Spleen (tissue), 11 donors: Measurements from ENCODE around the gene CEP112. TPM values are rescaled to one million over a fixed set of nuclear protein-coding genes. Genes with fewer than 3 reads are reported as not detected.

Experiments
- DNase-seq: peaks from one replicate; pipeline ENCODE4 v3.0.0-alpha.2; 2020
- H3K27ac ChIP-seq, 8 donors: fragments of 200-600 bp; sonication (generic) in 7 of 8; 1 replicate in 4 of 8; 2 replicates in 4 of 8; pipeline versions ENCODE4 v1.5.0 to v1.8.0; 2016 to 2021; ENCODE audit warnings: inconsistent platforms in 4 of 8, mild to moderate bottlenecking in 4 of 8, moderate library complexity in 1 of 8
- H3K27me3 ChIP-seq, 7 donors: fragments of 200-600 bp; sonication (generic) in 6 of 7; replicated peaks in 1 of 7; 1 replicate in 4 of 7; 2 replicates in 3 of 7; pipeline versions ENCODE4 v1.5.0 to v1.8.0; 2016 to 2021; ENCODE audit warnings: inconsistent platforms in 3 of 7, mild to moderate bottlenecking in 1 of 7
- H3K36me3 ChIP-seq, 6 donors: fragments of 200-600 bp; sonication (generic) in 5 of 6; 1 replicate in 4 of 6; 2 replicates in 2 of 6; pipeline versions ENCODE4 v1.5.0 to v1.8.0; 2016 to 2021; ENCODE audit warnings: inconsistent platforms in 2 of 6
- H3K4me1 ChIP-seq, 6 donors: fragments of 200-600 bp; sonication (generic) in 5 of 6; 1 replicate in 3 of 6; 2 replicates in 3 of 6; pipeline versions ENCODE4 v1.5.0 to v1.8.0; 2016 to 2021; ENCODE audit warnings: inconsistent platforms in 3 of 6
- H3K4me3 ChIP-seq, 8 donors: fragments of 200-600 bp; sonication (generic) in 7 of 8; 1 replicate in 4 of 8; 2 replicates in 4 of 8; pipeline versions ENCODE4 v1.5.0 to v1.8.0; 2016 to 2021; ENCODE audit warnings: inconsistent platforms in 4 of 8, mild to moderate bottlenecking in 4 of 8, moderate library complexity in 2 of 8
- H3K9me3 ChIP-seq, 8 donors: fragments of 200-600 bp; sonication (generic) in 7 of 8; 1 replicate in 4 of 8; 2 replicates in 4 of 8; pipeline versions ENCODE4 v1.5.0 to v1.8.0; 2016 to 2021; ENCODE audit warnings: inconsistent platforms in 4 of 8
- POLR2A ChIP-seq, 3 donors: fragments of 450-650 bp; IDR thresholded peaks; one replicate each; pipeline ENCODE4 v1.5.1; 2017; ENCODE audit warnings: antibody characterized with exemption in 3 of 3, mild to moderate bottlenecking in 1 of 3
- POLR2AphosphoS5 ChIP-seq, 3 donors: sonication (generic); formaldehyde crosslinking; IDR thresholded peaks; one replicate each; pipeline ENCODE4 v1.5.1; 2017; ENCODE audit warnings: antibody characterized with exemption in 3 of 3
- WGBS, 5 donors: extraction: QIAGEN DNeasy Blood & Tissue Kit in 3 of 5; methylation state at CpG; one replicate each; pipeline versions ENCODE4 v1.1.5 to v1.1.7; 2013 to 2018; 5-methylcytosine and 5-hydroxymethylcytosine counted together
- intact Hi-C: fragments of 100-400 bp; cut with DNase I; formaldehyde crosslinking; loops from one replicate; pipeline ENCODE4 v1.15.0; 2023; ENCODE audit warnings: low total_unique reads
- polyA plus RNA-seq, 3 donors: library from polyadenylated mRNA; stranded (reverse); fragments of 200-250 nt; gene quantifications; one replicate each; pipeline ENCODE4 v1.2.1, GENCODE V29; 2013
- total RNA-seq, 7 donors: library from RNA; depleted of rRNA in 3 of 7; stranded (reverse); fragments of >200 nt in 3 of 7; fragmentation: NEBNext Ultra II Directional in 4 of 7; extraction: Animal tissue kit (Norgen Biotek cat#: 25700) in 4 of 7; gene quantifications; one replicate each; pipeline versions ENCODE4 v1.1.0 to v1.2.1, GENCODE V29; 2016 to 2021
- TF ChIP-seq, protein P1 (sequence below), 11 experiments: fragments of 200-600 bp in 7 of 11; fragments of 450-650 bp in 4 of 11; sonication (generic) in 4 of 11; IDR thresholded peaks in 8 of 11; conservative IDR thresholded peaks in 3 of 11; 1 replicate in 7 of 11; 2 replicates in 4 of 11; pipeline versions ENCODE4 v1.4.0 to v1.8.0; 2016 to 2021; ENCODE audit warnings: antibody characterized with exemption in 11 of 11, inconsistent platforms in 4 of 11, mild to moderate bottlenecking in 1 of 11
- donor health status: healthy with polysubstance abuse.
- donor health status: DM: no; HTN: no; CAD: no; lungs with moderate emphysema.
- donor health status: DM: no; HTN: no; CAD: no.
- donor health status: Bipolar disorder and iron deficiency.
- donor health status: healthy.
- donor health status: DM: no; HTN: no; CAD: no.
- donor health status: DM: yes; HTN: yes; CAD: no.

CEP112 gene
- total and polyA plus RNA-seq, 10 donors = 3.1 to 31.0 (median 16.8) TPM

- peaks cover 3 to 26% (median 22%) of the 10 kb centered on the region in 8 donors for H3K9me3 ChIP-seq
- H3K36me3 ChIP-seq = no peaks in the 10 kb centered on the region
- H3K4me3 ChIP-seq = no peak overlapping the region
- H3K27ac ChIP-seq = no peak overlapping the region
- no peaks in the 10 kb centered on the region for H3K4me1 ChIP-seq
- no peak for DNase-seq
- intact Hi-C loops = no loop called here
- TF ChIP-seq POLR2A (IDR thresholded peaks at IDR 0.05) = no peak
- TF ChIP-seq, protein P1, sequence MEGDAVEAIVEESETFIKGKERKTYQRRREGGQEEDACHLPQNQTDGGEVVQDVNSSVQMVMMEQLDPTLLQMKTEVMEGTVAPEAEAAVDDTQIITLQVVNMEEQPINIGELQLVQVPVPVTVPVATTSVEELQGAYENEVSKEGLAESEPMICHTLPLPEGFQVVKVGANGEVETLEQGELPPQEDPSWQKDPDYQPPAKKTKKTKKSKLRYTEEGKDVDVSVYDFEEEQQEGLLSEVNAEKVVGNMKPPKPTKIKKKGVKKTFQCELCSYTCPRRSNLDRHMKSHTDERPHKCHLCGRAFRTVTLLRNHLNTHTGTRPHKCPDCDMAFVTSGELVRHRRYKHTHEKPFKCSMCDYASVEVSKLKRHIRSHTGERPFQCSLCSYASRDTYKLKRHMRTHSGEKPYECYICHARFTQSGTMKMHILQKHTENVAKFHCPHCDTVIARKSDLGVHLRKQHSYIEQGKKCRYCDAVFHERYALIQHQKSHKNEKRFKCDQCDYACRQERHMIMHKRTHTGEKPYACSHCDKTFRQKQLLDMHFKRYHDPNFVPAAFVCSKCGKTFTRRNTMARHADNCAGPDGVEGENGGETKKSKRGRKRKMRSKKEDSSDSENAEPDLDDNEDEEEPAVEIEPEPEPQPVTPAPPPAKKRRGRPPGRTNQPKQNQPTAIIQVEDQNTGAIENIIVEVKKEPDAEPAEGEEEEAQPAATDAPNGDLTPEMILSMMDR (IDR thresholded peaks at IDR 0.05 in 8 of 11, conservative IDR thresholded peaks at IDR 0.05 in 3 of 11) = peak in 1 of 11 experiments; percentile 17
- 50 to 70% (median 64%) methylated on average over 3 of the region's 3 CpGs for WGBS, 5 donors
- H3K27me3 ChIP-seq = no peaks in the 10 kb centered on the region
These were observed 394.1 kb downstream of the CEP112 start for GRCh38 chr17:65797809-65798208.

- Histone ChIP-seq H3K27ac (no peak overlapping the region), H3K9me3 (peaks cover 1 to 18% (median 15%) of the 10 kb centered on the region in 8 donors), H3K4me3 (no peak overlapping the region), H3K4me1 (no peaks in the 10 kb centered on the region), H3K27me3 (no peaks in the 10 kb centered on the region), H3K36me3 (no peaks in the 10 kb centered on the region)
- TF ChIP-seq, protein P1 (IDR thresholded peaks at IDR 0.05 in 8 of 11, conservative IDR thresholded peaks at IDR 0.05 in 3 of 11) = no peak
- TF ChIP-seq POLR2AphosphoS5 (IDR thresholded peaks at IDR 0.05) = no peak
- no peak for TF ChIP-seq POLR2A (IDR thresholded peaks at IDR 0.05)
- intact Hi-C loops = no loop called here
- 86 to 100% (median 97%) methylated on average over 1 of the region's 1 CpG for WGBS, 5 donors
- DNase-seq = no peak
These were observed 394.8 kb downstream of the CEP112 start for GRCh38 chr17:65797101-65797500.

- WGBS, 5 donors = 60 to 72% (median 66%) methylated on average over 5 of the region's 5 CpGs
- H3K36me3 ChIP-seq = no peaks in the 10 kb centered on the region
- TF ChIP-seq, protein P1 (IDR thresholded peaks at IDR 0.05 in 8 of 11, conservative IDR thresholded peaks at IDR 0.05 in 3 of 11) = peak in 5 of 11 experiments; percentile 20 to 36 (median 26)
- TF ChIP-seq POLR2A (IDR thresholded peaks at IDR 0.05) (no peak), POLR2AphosphoS5 (IDR thresholded peaks at IDR 0.05) (no peak)
These were observed 397.4 kb downstream of the CEP112 start for GRCh38 chr17:65794572-65794971.

GRCh38 chr17:65790241-65790640 is 401.7 kb downstream of the CEP112 start:
- Histone ChIP-seq H3K9me3 (no peaks in the 10 kb centered on the region), H3K27ac (no peak overlapping the region), H3K36me3 (no peaks in the 10 kb centered on the region), H3K4me3 (no peak overlapping the region), H3K4me1 (no peaks in the 10 kb centered on the region), H3K27me3 (no peaks in the 10 kb centered on the region)
- DNase-seq = no peak
- 70 to 83% (median 79%) methylated on average over 4 of the region's 4 CpGs for WGBS, 5 donors
- TF ChIP-seq, protein P1 (IDR thresholded peaks at IDR 0.05 in 8 of 11, conservative IDR thresholded peaks at IDR 0.05 in 3 of 11) = no peak
- TF ChIP-seq POLR2AphosphoS5 (IDR thresholded peaks at IDR 0.05) (no peak), POLR2A (IDR thresholded peaks at IDR 0.05) (no peak)
- intact Hi-C loops = no loop called here

More at GRCh38 chr17:65794572-65794971, 397.4 kb downstream of the CEP112 start:
- Histone ChIP-seq H3K27me3 (no peaks in the 10 kb centered on the region), H3K4me1 (no peaks in the 10 kb centered on the region), H3K27ac (no peak overlapping the region), H3K4me3 (no peak overlapping the region), H3K9me3 (no peaks in the 10 kb centered on the region)
- no peak for DNase-seq
- intact Hi-C loops = no loop called here
